IPS-18c (cell line): ENCODE data around the gene SF1.

Experiments used
- H3K4me3 ChIP-seq: 2 replicates; pipeline ENCODE4 v1.7.0; 2013; ENCODE audit warnings: low read depth, mild to moderate bottlenecking, low read length, moderate library complexity; ENCODE audit not compliant: insufficient read depth
- H3K9me3 ChIP-seq: one replicate; pipeline ENCODE4 v1.6.1; 2013; ENCODE audit warnings: mild to moderate bottlenecking, low read length, moderate library complexity; ENCODE audit not compliant: control insufficient read depth, insufficient read depth

The SF1 gene

DNA sequence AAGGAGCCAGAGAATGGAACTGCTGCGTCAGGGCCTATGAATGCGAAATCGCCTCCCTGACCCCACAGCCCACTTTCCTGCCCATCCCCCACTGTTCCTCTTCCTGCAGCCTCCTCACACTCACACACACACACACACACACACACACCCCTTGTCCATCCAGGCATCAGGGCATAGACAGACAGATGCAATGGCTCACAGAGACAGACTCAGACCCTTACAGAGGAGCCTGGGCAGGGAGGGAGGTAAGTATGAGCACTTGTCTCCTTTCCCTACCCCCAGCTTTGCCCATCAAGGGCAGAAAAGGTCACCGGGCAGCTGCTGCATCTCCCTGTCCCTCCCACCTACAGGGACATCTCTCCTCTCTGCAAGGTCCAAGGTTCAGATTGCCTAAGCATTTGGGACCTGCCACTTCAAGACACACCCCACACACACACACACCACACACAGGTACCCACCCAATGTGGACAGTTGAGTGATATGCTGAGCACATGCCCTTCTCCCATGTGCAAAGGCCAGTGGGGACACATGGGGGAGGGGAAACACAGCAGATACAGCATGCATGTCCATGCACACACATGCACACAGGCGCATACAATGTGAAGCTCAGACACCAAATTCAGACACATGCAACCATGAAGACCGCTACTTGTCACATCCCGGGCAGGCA lies 53.3 kb downstream of the SF1 start:
- peak overlapping the region; percentile 9; the same call in 1 of the 2 replicates for H3K4me3 ChIP-seq
- H3K9me3 ChIP-seq: no peaks in the 10 kb centered on the region

DNA sequence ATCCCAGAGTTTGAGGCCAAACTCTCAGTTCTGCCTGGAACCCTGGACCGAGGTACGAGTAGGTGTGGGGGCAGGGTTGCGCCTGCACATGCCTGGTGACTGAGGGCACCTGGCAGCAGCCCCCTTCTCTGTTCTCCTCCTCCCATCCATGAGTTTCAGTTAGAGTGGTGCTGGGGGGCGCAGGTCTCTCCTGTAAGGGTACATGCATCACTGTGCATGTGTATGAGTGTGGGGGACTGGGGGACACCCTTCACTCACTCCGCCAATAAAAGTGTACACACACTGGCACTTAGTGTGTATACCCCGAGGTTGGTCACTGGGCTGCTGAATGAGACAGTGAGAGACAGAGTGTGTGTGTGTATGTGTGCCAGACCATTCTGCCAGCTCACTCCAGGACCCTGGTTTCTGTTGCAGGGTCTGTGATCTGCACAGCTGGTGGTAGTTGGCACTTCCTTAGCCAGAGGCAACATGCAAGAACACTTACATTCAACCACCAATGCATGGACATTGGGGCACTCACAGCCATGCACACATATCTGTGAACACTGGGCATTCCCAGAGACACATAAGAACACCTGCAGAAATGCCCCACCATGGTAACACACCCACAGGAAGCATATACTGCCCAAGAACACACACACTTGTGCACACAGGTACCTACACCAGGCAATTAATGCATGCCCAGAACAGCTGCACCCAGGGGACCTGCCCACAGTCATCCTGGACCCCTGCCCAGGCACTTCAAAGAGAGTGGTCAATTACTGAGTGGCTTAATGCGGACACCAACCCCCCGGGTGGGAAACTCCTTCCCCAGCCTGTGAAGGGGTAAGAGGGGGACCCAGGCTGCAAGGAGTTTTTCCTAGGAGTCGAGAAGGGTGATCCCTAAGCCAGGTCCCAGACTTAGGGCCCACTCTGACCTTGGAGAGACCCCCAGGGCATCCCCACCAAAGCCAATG lies 54.2 kb downstream of the SF1 start:
- no peak overlapping the region for H3K4me3 ChIP-seq
- H3K9me3 ChIP-seq: no peaks in the 10 kb centered on the region

DNA sequence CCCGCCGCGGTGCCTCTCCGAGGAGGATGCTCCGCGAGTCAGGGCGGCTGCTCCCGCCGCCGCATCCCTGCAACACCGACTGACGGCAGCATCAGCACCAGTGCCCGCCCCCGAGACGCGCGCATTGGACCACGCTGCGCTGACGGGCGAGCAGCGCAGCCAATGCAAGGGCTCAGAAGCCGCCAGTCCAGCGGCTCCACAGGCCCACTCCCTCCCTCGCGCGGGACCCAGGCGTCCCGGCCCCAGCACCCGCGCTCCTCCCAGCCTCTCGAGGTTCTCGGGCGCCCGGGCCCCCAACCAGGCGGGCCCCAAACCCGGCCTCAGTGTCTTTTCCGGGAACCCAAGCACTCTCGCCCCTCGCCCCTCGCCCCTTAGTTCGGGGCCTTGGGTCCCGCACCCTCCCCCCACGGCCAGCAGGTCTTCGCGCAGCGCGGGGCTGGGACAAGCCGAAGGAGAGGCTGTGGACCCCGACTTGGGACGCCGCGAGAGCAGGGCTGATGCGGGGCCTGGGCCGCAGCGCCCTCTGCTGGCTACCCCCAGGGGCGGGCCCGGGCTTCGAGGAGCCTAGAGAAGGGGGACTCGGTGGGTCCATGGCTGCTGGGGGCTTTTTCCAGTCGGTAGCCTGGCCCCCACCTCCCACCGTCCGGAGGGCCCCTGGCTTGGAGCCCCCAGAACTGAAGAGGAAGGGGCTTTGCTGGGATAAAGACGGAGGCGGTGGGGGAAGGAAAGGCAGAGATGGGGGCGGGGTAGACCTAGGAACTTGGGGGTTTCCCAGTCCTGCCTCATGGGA lies 55.0 kb downstream of the SF1 start, which contains the start of gene NRXN2:
NRXN2 (minus strand) TSS at position 81 of the 790 bp plus-strand sequence. CDS start 9,498 bp downstream, outside the sequence.
- H3K4me3 ChIP-seq: peak within 1 kb of the TSS; percentile 86
- H3K9me3 ChIP-seq: no peaks in the 10 kb centered on the region

DNA sequence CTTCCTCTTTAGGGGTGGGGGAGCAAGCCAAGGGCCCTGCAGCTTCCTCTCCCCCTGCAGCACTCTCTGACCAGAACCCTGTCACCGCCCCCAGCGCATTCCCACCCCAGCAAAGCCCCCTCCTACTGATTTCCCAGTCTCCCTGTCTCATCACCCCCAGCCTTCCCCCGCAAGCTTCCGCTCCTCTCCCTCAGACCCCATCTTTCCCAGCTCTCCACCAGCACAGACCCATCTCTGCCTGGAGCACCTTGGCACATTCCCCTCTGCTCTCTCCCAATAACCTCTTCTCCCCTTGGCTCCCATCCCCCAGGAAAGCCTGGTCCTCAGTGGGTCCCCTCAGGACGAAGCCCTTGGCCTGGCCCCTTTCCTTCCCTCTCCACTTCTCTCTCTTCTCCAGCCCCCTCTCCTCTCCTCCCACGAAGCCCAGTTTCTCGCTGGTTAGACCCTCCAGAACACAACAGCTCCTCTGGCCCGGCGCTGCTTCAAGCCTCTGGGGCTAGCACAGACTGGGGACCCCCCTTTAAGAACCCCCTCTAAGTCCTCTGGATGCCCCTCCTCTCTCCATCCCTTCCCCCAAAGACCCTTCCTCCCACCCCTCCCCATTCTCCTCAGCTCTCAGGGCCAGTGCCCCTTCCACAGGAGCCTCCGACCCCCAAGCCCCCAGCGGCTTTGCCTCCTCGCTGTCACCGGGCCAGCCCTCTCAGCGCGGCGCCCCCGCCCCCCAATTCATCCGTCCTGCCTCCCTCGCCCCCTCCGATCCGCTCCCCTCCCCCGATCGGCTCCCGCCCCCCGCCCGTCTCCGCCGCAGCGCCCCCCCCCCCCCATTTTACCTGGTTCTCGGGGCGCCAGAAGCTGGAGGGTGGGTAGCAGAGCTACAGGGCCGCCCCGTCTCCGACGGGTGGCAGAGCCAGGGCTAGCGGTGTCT lies 55.9 kb downstream of the SF1 start:
- H3K4me3 ChIP-seq: no peak overlapping the region
- H3K9me3 ChIP-seq: no peaks in the 10 kb centered on the region

DNA sequence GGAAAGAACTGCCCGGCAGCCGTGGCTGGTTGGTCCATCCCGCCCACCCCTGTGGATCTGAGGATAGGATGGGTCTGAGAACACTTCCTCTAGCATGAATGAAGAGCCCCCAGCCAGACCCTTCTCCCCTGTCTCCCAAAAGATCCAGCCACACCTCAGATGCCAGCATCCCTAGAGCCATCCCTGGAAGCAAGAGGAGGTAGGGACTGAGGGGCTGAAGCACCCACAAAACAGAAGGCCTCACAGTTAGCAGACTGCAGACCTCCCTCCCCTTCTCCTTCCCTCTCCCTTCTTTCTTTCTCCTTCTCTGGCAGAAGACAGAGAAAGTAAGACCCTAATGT lies 57.0 kb downstream of the SF1 start:
- H3K9me3 ChIP-seq: no peaks in the 10 kb centered on the region
- no peak overlapping the region for H3K4me3 ChIP-seq

DNA sequence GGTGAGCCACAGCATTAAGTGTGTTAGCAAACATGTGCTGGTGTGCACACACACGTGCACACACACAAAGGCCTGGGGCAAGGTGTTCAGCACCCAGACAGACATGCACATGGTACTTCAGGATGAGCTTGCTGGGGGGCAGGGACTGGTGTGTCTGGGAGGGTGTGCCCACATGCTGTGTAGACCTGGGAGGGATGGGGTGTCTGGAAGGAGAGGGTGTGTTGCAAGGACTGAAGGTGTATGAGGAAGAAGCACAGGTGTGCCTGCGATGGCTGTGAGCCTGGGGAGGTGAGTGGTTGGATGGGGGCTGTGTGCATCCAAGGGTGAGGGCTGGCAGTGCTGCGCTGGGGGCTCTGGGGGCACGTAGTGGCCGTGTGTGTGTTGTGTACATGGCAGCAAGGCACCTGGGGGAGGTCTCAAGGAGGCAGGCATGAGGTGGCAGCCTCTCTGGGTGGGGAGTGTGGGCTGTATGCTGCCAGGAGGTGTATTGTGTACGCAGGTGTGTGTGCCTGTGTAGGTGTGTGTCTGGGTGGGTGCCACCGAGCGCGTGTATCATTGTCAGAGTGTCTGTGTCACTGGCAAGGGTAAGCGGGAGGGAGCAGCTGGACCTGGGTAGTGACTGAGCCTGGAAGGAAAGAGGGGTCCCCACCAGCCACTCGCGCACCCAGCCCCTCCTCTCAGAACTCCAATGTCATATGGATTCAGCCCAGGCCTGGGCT lies 57.5 kb downstream of the SF1 start:
- Histone ChIP-seq H3K9me3 (no peaks in the 10 kb centered on the region), H3K4me3 (no peak overlapping the region)

DNA sequence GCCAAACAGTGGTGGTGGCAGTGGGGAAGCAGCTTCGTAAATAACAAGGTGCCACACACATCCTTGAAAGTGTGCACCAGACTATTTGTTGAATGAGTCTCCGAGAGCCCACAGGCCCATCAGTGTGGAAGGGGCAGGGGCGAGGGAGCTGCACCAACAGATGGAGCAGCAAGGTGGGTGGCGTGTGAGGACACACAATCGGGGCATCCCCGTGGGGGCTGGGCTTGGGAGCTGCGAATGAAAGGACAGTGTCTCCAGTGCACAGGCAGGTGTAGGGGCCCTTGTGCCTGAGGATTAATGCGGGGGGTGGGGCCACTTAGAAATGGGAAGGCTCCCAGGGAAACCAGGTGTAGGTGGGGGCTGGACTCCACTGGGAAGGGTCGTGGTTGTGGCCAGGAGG lies 58.2 kb downstream of the SF1 start:
- no peak overlapping the region for H3K4me3 ChIP-seq
- no peaks in the 10 kb centered on the region for H3K9me3 ChIP-seq

DNA sequence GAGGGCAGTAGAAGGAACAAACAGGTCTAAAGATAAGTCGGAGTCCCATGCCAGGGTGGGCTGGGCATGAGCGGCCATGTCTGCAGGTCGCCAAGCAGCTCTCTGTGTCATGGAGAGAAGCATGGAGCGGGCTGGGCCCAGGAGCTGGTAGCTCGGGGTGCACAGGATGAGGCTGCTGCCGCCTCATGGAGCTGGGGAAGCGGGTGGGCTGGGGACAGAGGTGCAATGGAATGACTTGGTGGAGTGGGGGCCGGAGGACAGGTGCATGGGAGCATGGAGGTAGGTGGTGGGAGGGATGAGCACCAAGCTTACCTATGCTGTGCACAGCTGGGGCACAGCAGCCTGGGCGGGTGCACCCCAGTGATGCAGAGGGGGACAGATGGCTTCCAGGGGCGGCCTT lies 58.9 kb downstream of the SF1 start:
- H3K9me3 ChIP-seq: no peaks in the 10 kb centered on the region
- H3K4me3 ChIP-seq: no peak overlapping the region

DNA sequence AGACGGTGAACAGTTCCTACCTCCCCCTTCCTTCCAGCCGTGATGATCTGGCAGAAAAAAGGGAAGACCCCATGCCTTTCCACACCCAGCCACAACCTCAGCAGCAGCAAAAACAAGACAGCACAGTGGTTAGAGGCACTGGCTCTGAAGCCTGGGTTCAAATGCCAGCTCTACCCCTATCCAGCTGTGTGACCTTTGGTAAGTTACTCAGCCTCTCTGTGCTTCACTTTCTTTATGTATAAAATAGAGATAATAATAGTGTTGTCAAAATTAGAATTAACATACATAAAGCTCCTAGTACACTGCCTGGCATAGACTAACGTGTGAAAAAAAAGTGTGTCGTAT lies 59.6 kb downstream of the SF1 start:
- Histone ChIP-seq H3K4me3 (no peak overlapping the region), H3K9me3 (no peaks in the 10 kb centered on the region)

DNA sequence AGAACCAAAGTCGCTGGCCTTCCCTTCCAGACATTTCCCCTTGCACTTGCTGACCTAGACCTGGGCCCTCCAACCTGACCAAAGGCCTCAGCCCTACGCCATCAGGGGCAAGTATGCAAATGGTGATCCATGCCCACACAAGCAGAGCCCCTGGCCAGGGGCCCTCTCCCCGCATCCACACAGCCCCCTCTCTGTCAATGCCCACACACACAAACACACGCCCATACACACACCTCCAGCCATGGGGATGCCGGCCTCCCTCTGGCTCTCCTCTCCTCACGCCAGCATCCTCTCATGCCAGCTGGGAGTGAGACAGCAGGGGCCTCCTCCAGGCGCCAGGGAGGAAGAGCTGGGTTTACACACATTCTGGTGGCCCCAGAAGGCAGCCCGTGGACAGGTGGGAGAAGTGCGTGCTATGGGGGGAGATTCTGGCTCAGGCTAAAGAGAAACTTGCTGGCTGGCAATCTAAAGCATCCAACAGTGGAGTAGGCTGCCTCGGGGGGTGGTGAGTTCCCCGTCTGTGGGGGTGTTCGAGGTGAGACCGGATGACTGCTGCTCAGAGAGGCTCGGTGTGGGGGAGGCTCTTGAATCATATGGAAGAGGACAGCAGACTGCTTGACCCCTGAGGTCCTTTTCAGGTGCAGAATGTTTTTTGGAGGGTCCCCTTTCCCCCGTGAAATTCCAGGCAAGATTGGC lies 60.1 kb downstream of the SF1 start:
- H3K9me3 ChIP-seq: no peaks in the 10 kb centered on the region
- H3K4me3 ChIP-seq: no peak overlapping the region

DNA sequence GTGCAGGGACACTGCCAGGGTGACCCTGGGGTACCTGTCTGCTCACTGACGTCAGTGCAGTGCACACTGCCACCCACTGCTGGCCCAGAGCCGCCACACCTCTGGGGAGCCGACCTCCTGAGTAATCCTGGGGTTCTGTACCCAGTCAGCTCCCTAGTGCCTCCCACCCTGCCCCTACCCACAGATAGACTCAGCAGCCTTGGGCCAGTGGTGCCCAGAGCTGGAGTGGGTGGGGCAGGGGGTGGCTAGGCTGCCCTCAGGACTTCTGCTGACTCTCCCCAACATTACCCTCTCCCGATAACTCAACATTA lies 61.1 kb downstream of the SF1 start:
- H3K9me3 ChIP-seq: no peaks in the 10 kb centered on the region
- no peak overlapping the region for H3K4me3 ChIP-seq

DNA sequence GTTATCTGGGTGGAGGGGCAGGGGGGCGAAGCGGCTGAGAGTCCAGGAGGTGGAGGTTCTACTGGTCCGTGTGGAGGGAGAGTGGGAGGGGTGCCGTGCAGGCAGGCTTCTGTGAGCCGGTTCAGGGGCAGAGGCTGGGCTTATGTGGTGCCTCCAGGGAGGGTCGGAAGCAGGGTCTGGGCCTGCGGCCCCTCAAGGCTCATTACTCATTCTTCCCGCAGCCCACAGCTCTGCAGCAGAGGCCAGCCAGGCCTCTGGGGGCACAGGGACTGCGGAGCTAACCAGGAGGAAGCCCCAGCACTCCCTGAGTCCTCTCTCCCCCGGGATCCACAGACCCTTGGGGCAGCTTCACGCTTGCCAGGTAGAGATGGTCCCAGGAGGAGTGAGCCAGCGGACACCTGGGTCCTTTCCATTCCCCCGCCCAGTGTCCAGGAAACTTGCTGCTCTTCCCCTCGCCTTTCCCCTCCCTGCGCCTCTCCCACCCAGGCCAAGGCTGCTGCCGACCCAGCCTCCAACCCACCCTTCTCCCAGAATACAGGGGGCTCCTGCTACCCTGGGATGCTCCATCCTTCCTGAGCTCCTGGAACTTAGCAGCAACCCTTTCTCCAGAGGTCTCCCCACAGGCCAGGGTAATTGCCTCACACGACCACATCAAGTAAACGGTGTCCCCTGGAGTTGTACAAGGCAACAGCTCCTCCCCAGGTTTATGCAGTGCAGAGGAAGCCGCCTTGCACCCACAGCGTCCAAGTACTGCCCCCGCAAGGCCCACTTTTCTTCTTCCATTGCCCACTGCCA lies 61.7 kb downstream of the SF1 start:
- Histone ChIP-seq H3K4me3 (no peak overlapping the region), H3K9me3 (no peaks in the 10 kb centered on the region)

DNA sequence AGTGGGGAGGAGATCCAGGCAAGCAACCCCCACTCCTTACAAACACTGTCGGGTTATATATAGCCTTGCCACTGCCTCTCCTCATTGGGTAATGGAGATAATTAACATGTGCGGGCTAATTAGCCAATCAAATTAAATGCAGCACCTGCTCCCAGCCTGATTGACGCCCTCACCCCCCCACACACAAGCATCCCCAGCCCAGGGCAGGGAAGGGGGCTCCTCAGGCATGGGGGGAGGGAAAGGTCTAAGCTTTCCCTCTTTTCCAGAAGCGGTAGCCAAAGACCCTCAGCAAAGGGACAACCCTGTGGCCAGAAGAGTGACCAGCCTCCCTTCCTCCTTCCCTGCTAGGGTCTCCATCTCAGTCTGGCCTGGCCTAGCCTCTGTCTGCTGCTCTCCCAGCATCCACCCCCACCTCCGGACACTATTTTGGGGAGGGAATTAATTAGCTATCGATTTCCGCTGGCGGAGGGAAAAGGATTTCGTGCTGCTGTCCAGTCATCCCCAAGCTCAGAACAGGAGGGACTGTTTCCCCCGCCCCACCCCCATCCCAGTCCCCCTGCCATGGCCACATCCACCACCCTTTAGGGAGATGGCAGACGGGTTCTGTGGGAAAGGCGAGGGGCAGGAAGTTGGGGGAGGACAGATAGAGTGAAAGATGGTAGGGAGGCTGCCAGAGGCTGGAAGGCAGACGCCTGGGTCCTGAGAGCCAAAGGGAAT lies 62.4 kb downstream of the SF1 start:
- no peak overlapping the region for H3K4me3 ChIP-seq
- H3K9me3 ChIP-seq: no peaks in the 10 kb centered on the region

DNA sequence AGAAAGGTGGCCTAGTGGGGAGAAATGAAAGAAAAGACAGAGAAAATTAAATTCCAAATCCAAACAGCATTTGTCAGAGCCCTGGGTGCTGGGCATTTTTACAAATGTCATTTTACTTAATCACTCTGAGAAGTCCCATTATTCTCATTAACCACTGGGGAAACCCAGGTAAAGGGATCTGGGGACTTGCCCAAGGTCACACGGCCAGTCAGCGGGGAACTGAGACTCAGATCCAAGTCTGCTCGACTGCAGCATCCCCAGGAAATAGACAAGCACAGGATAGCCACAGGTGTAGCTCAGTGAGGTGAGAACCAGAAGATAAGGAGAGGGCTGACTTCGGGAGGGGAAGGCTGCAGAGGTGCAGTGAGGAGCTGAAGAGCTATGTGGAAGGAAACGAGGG lies 63.2 kb downstream of the SF1 start:
- Histone ChIP-seq H3K4me3 (no peak overlapping the region), H3K9me3 (no peaks in the 10 kb centered on the region)

DNA sequence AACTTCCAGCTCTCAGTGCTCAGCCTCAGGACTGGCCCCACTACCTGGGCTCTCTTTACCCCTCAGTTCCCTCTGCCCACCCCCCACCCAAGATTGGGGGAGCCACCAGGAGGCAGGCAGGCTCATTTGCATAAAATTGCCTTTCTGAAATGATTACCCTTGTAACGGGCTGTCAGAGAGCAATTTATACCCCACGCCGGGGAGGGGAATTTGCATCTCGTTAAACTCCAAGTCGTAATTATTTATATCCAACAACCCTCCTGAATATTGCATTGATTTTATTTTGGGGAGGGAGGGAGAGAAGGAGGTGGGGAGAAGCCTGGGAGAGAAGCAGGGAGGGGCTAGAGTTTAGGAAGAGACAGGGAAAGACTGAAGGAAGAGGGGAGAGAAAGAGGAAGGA lies 63.7 kb downstream of the SF1 start:
- Histone ChIP-seq H3K4me3 (no peak overlapping the region), H3K9me3 (no peaks in the 10 kb centered on the region)
